ENCODE data around the gene PSMB5.

Gene PSMB5

DNA sequence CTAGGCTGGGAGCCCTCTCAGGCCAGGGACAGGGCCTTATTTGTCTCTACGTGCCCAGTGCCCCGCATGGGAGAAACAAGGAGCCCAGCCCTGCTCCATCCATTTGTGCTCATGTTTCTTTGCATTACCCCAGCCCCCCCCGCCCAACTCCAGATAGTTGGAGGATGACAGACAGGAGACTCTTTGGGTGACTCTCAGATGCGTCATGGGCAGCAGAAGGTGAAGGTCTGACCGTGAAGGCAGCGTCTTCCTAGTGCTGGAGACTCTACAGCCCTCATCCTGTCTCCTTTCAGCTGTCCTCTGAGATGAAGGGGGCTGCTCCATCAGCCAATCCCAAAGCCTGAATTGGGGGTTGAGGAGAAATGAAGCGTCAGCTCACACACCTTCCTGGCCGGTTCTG lies 7.0 kb upstream of the PSMB5 start:
- intact Hi-C loops (cut with DNase I; ENCODE audit: low total_unique reads): no loop called here
- no peak for DNase-seq
- no peaks in the 10 kb centered on the region for H3K9me3 ChIP-seq
- H3K36me3 ChIP-seq: no peaks in the 10 kb centered on the region
- no peaks in the 10 kb centered on the region for H3K4me1 ChIP-seq
- TF ChIP-seq, protein P1, sequence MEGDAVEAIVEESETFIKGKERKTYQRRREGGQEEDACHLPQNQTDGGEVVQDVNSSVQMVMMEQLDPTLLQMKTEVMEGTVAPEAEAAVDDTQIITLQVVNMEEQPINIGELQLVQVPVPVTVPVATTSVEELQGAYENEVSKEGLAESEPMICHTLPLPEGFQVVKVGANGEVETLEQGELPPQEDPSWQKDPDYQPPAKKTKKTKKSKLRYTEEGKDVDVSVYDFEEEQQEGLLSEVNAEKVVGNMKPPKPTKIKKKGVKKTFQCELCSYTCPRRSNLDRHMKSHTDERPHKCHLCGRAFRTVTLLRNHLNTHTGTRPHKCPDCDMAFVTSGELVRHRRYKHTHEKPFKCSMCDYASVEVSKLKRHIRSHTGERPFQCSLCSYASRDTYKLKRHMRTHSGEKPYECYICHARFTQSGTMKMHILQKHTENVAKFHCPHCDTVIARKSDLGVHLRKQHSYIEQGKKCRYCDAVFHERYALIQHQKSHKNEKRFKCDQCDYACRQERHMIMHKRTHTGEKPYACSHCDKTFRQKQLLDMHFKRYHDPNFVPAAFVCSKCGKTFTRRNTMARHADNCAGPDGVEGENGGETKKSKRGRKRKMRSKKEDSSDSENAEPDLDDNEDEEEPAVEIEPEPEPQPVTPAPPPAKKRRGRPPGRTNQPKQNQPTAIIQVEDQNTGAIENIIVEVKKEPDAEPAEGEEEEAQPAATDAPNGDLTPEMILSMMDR (IDR thresholded peaks at IDR 0.05): no peak
- no peak overlapping the region for H3K4me3 ChIP-seq
- no peak overlapping the region for H3K27ac ChIP-seq
- no peaks in the 10 kb centered on the region for H3K27me3 ChIP-seq

GRCh38 chr14:23040100-23040499 lies 5.4 kb upstream of the PSMB5 start:
- H3K4me1 ChIP-seq: no peaks in the 10 kb centered on the region
- H3K27ac ChIP-seq: no peak overlapping the region
- TF ChIP-seq, protein P1 (IDR thresholded peaks at IDR 0.05): no peak
- no peak for DNase-seq
- H3K27me3 ChIP-seq: no peaks in the 10 kb centered on the region
- H3K4me3 ChIP-seq: no peak overlapping the region
- H3K9me3 ChIP-seq: no peaks in the 10 kb centered on the region
- no peaks in the 10 kb centered on the region for H3K36me3 ChIP-seq
- intact Hi-C loops (cut with DNase I; ENCODE audit: low total_unique reads): no loop called here

GRCh38 chr14:23035303-23036144 lies 824 bp upstream of the PSMB5 start:
- Histone ChIP-seq H3K27ac (peak overlapping the region; percentile 90 to 98), H3K9me3 (no peaks in the 10 kb centered on the region), H3K36me3 (peaks cover 28 to 30% (median 29%) of the 10 kb centered on the region in 3 donors), H3K27me3 (no peaks in the 10 kb centered on the region), H3K4me1 (peaks cover 0 to 19% (median 13%) of the 10 kb centered on the region in 4 donors), H3K4me3 (peak overlapping the region; percentile 81 to 87)
- TF ChIP-seq, protein P1 (IDR thresholded peaks at IDR 0.05): peak in 1 of 2 experiments; percentile 13
- DNase-seq: no peak
- intact Hi-C loops (cut with DNase I; ENCODE audit: low total_unique reads): no loop called here

- TF ChIP-seq, protein P1 (IDR thresholded peaks at IDR 0.05): no peak
- Histone ChIP-seq H3K36me3 (peaks cover 36 to 44% (median 38%) of the 10 kb centered on the region in 3 donors), H3K4me3 (peak overlapping the region; percentile 81 to 87), H3K9me3 (no peaks in the 10 kb centered on the region), H3K27me3 (no peaks in the 10 kb centered on the region), H3K27ac (peak overlapping the region; percentile 90 to 98), H3K4me1 (peaks cover 0 to 22% (median 13%) of the 10 kb centered on the region in 4 donors)
- DNase-seq: no peak
- intact Hi-C loops (cut with DNase I; ENCODE audit: low total_unique reads): no loop called here
These were observed 751 bp downstream of the PSMB5 start for GRCh38 chr14:23033801-23034497.

- DNase-seq: no peak
- TF ChIP-seq, protein P1 (IDR thresholded peaks at IDR 0.05): no peak
- no peak overlapping the region for H3K4me3 ChIP-seq
- no peaks in the 10 kb centered on the region for H3K27me3 ChIP-seq
- H3K36me3 ChIP-seq: peaks cover 36 to 50% (median 38%) of the 10 kb centered on the region in 3 donors
- intact Hi-C loops (cut with DNase I; ENCODE audit: low total_unique reads): no loop called here
- H3K4me1 ChIP-seq: peaks cover 0 to 22% (median 13%) of the 10 kb centered on the region in 4 donors
- no peak overlapping the region for H3K27ac ChIP-seq
- H3K9me3 ChIP-seq: no peaks in the 10 kb centered on the region
These were observed 1.4 kb downstream of the PSMB5 start for GRCh38 chr14:23033251-23033727.
